B cell (primary cell): ENCODE data around the gene ABCA13. TPM values are rescaled to one million over a fixed set of nuclear protein-coding genes. Genes with fewer than 3 reads are reported as not detected.

Experiments used
- ATAC-seq: fragments of 200-7000 bp; cut with Tn5 transposase; one replicate; pipeline ENCODE4 v1.10.0; 2021; ENCODE audit warnings: low read depth, mild to moderate bottlenecking, moderate number of reproducible peaks, moderate library complexity
- CTCF ChIA-PET: fragments of 350-600 bp; sonication (Branson Sonifier 250); formaldehyde crosslinking; loops from one replicate; lab custom pipeline; 2021; ENCODE audit warnings: antibody characterized with exemption, inconsistent platforms; lab: Charles Lee
- POLR2A ChIA-PET: fragments of 350-600 bp; sonication (Branson Sonifier 250); formaldehyde crosslinking; loops from one replicate; lab custom pipeline; 2021; ENCODE audit warnings: antibody characterized with exemption; lab: Charles Lee
- DNase-seq: peaks from one replicate; pipeline ENCODE4 v3.0.0; 2013
- H2AFZ ChIP-seq: 2 replicates; pipeline ENCODE4 v1.6.1; 2012; ENCODE audit warnings: mild to moderate bottlenecking, low read depth, low read length; ENCODE audit not compliant: insufficient read depth, poor library complexity, severe bottlenecking
- H3K27ac ChIP-seq, 2 donors: 1 replicate in 1 of 2; 2 replicates in 1 of 2; pipeline ENCODE4 v1.5.1; 2012 to 2013; ENCODE audit warnings: low read length in 2 of 2, mild to moderate bottlenecking in 2 of 2, moderate library complexity in 1 of 2
- H3K27me3 ChIP-seq, 4 experiments: fragments of 200-600 bp in 1 of 4; sonication (generic) in 1 of 4; replicated peaks in 1 of 4; 1 replicate in 2 of 4; 2 replicates in 2 of 4; pipeline versions ENCODE4 v1.6.1 to v1.7.0; 2013 to 2016; ENCODE audit warnings: low read length in 3 of 4, mild to moderate bottlenecking in 2 of 4, mixed read lengths in 1 of 4, moderate library complexity in 1 of 4; ENCODE audit not compliant: insufficient read depth in 4 of 4, control insufficient read depth in 3 of 4; ENCODE audit errors: control extremely low read depth in 1 of 4
- H3K36me3 ChIP-seq, 2 experiments: replicated peaks in 1 of 2; 1 replicate in 1 of 2; 2 replicates in 1 of 2; pipeline versions ENCODE4 v1.6.1 to v1.7.1; 2013; ENCODE audit warnings: low read length in 1 of 2; ENCODE audit not compliant: insufficient read depth in 2 of 2, control insufficient read depth in 1 of 2; ENCODE audit errors: control extremely low read depth in 1 of 2, extremely low read depth in 1 of 2
- H3K4me1 ChIP-seq, 2 donors: fragments of 200-600 bp in 1 of 2; sonication (generic) in 1 of 2; 1 replicate in 1 of 2; 2 replicates in 1 of 2; pipeline versions ENCODE4 v1.5.1 to v1.6.1; 2013 to 2017; ENCODE audit warnings: low read length in 2 of 2; ENCODE audit not compliant: control insufficient read depth in 2 of 2, insufficient read depth in 2 of 2
- H3K4me2 ChIP-seq: replicated peaks from 2 replicates; pipeline ENCODE3; 2012; ENCODE audit warnings: mild to moderate bottlenecking, low read depth, low read length; ENCODE audit not compliant: poor library complexity, severe bottlenecking
- H3K4me3 ChIP-seq, 5 experiments: fragments of 200-600 bp in 1 of 5; sonication (generic) in 1 of 5; 1 replicate in 3 of 5; 2 replicates in 2 of 5; pipeline versions ENCODE4 v1.5.1 to v1.7.0; 2011 to 2016; ENCODE audit warnings: low read length in 4 of 5, mild to moderate bottlenecking in 4 of 5, low read depth in 2 of 5, control low read depth in 1 of 5, moderate library complexity in 1 of 5; ENCODE audit not compliant: insufficient read depth in 1 of 5; ENCODE audit errors: control extremely low read depth in 1 of 5, extremely low read depth in 1 of 5
- H3K79me2 ChIP-seq: fragments of 200-600 bp; sonication (generic); one replicate; pipeline ENCODE4 v1.6.0; 2016; ENCODE audit warnings: low read length; ENCODE audit not compliant: control insufficient read depth, insufficient read depth
- H3K9ac ChIP-seq: fragments of 200-600 bp; sonication (generic); 2 replicates; pipeline ENCODE4 v1.6.1; 2017; ENCODE audit warnings: mild to moderate bottlenecking, low read length, moderate library complexity
- H3K9me3 ChIP-seq, 3 donors: one replicate each; pipeline versions ENCODE4 v1.6.1 to v1.7.1; 2013; ENCODE audit warnings: low read length in 2 of 3; ENCODE audit not compliant: control insufficient read depth in 2 of 3, insufficient read depth in 1 of 3; ENCODE audit errors: control extremely low read depth in 1 of 3
- H4K20me1 ChIP-seq: 2 replicates; pipeline ENCODE4 v1.6.0; 2012; ENCODE audit warnings: mild to moderate bottlenecking, low read length; ENCODE audit not compliant: insufficient read depth, control insufficient read depth, poor library complexity, severe bottlenecking
- H3K27ac Mint-ChIP-seq: one replicate; pipeline ENCODE4 v1.8.0; 2021; ENCODE audit warnings: mixed read lengths
- H3K27me3 Mint-ChIP-seq: one replicate; pipeline ENCODE4 v1.8.0; 2021; ENCODE audit warnings: mixed read lengths
- H3K4me1 Mint-ChIP-seq: one replicate; pipeline ENCODE4 v1.8.0; 2021; ENCODE audit warnings: mixed read lengths
- H3K4me3 Mint-ChIP-seq: one replicate; pipeline ENCODE4 v1.8.0; 2021; ENCODE audit warnings: mixed read lengths
- H3K9me3 Mint-ChIP-seq: one replicate; pipeline ENCODE4 v1.8.0; 2022; ENCODE audit warnings: mixed read lengths; ENCODE audit not compliant: insufficient read depth
- CTCF ChIP-seq: fragments of 200-600 bp; IDR thresholded peaks from one replicate; pipeline ENCODE4 v1.8.0; 2022; ENCODE audit warnings: antibody characterized with exemption, mild to moderate bottlenecking
- EZH2 ChIP-seq: IDR thresholded peaks from 2 replicates; pipeline ENCODE4 v1.6.1; 2012; ENCODE audit warnings: borderline replicate concordance, low read depth, mild to moderate bottlenecking, moderate library complexity, low read length; ENCODE audit not compliant: insufficient read depth, poor library complexity, severe bottlenecking
- whole genome bisulfite sequencing: methylation state at CpG from one replicate; pipeline ENCODE4 v1.1.5; 2013; ENCODE audit warnings: missing lambda C conversion rate; ENCODE audit not compliant: insufficient coverage; 5-methylcytosine and 5-hydroxymethylcytosine counted together
- intact Hi-C: fragments of 100-400 bp; cut with micrococcal nuclease; formaldehyde crosslinking; loops from one replicate; pipeline ENCODE4 v1.10.0; 2022
- polyA plus RNA-seq: library from polyadenylated mRNA; depleted of rRNA; stranded (reverse); fragments of >200 nt; gene quantifications from 2 replicates; pipeline ENCODE4 v1.2.3, GENCODE V29; 2012
- total RNA-seq, 2 donors: library from RNA; stranded (reverse); fragments of 120-200 nt in 1 of 2; gene quantifications; 1 replicate in 1 of 2; 2 replicates in 1 of 2; pipeline versions ENCODE4 v1.2.3 to v1.2.4, GENCODE V29; 2013 to 2022

Gene ABCA13
- total and polyA plus RNA-seq, 2 donors (not counting 1 experiment from before 2014, with no cell fraction given): not detected

DNA sequence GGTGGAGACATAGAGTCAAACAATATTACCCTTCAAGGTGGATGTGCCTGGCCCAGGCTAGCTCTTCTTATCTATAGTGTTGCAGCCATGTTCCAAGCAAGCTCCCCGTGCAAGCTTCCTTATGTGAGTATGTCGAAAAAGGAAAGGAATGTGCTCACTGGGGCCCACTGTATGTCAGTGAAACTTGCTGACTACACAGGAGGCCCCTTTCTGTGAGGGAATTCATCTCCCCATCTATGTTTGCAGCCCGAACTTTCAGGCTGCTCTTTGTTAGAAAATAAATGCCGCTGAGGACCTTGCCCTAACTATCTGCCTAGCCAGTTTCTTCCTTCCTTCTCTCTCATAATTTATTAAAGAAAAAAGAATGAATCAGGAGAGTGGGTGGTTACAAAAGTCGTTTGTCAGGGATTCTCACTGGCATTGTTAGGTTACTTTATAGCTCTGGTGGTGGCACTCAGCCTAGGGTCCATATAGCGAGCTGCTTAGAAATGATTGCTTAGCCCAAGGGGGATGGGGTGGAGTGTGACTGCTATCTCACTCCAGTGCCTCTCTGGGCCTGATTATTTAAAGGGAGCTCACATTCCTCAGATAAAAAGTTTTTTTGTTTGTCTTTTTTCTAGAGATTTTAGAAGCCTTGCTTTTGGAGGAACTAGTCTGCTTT lies 302.1 kb downstream of the ABCA13 start:
- no peaks in the 10 kb centered on the region for H3K27me3 Mint-ChIP-seq
- intact Hi-C loops: no loop called here
- ATAC-seq (no peak), DNase-seq (no peak)
- Histone ChIP-seq H3K79me2 (no peaks in the 10 kb centered on the region), H3K4me1 (no peaks in the 10 kb centered on the region), H2AFZ (no peak overlapping the region), H3K27ac (no peak overlapping the region), H3K9ac (no peak overlapping the region), H3K4me2 (no peak overlapping the region), H3K9me3 (no peaks in the 10 kb centered on the region), H3K4me3 (no peak overlapping the region), H4K20me1 (no peaks in the 10 kb centered on the region), H3K27me3 (no peaks in the 10 kb centered on the region), H3K36me3 (no peaks in the 10 kb centered on the region)
- H3K9me3 Mint-ChIP-seq: no peaks in the 10 kb centered on the region
- POLR2A ChIA-PET: no interaction called here
- no peak overlapping the region for H3K4me3 Mint-ChIP-seq
- 100% methylated on average over 1 of the region's 6 CpGs for WGBS
- H3K4me1 Mint-ChIP-seq: no peaks in the 10 kb centered on the region
- no peak for TF ChIP-seq CTCF
- TF ChIP-seq EZH2: no peak
- no peak overlapping the region for H3K27ac Mint-ChIP-seq
- CTCF ChIA-PET: no interaction called here

GRCh38 chr7:48481235-48481634 lies 310.0 kb downstream of the ABCA13 start:
- DNase-seq (no peak), ATAC-seq (no peak)
- no peaks in the 10 kb centered on the region for H3K4me1 ChIP-seq
- no peaks in the 10 kb centered on the region for H4K20me1 ChIP-seq
- H2AFZ ChIP-seq: no peak overlapping the region
- H3K79me2 ChIP-seq: no peaks in the 10 kb centered on the region
- H3K36me3 ChIP-seq: no peaks in the 10 kb centered on the region
- TF ChIP-seq EZH2 (no peak), CTCF (no peak)
- no peaks in the 10 kb centered on the region for H3K27me3 ChIP-seq
- ChIA-PET CTCF (no interaction called here), POLR2A (no interaction called here)
- Mint-ChIP-seq H3K4me3 (no peak overlapping the region), H3K9me3 (no peaks in the 10 kb centered on the region), H3K27ac (no peak overlapping the region), H3K4me1 (no peaks in the 10 kb centered on the region), H3K27me3 (no peaks in the 10 kb centered on the region)
- H3K27ac ChIP-seq: no peak overlapping the region
- H3K9ac ChIP-seq: no peak overlapping the region
- H3K9me3 ChIP-seq: peaks cover 0 to 6% (median 0%) of the 10 kb centered on the region in 3 donors
- H3K4me2 ChIP-seq: no peak overlapping the region
- intact Hi-C loops: no loop called here
- no peak overlapping the region for H3K4me3 ChIP-seq
- WGBS: no CpG with 5 or more reads among the region's 3 CpGs
